Kidney tubule cell (primary cell): ENCODE data around the gene MAGI3.
"Not testable (repeated sequence)": the region's sequence is repeated elsewhere in the genome, so short reads cannot be mapped to it uniquely, and the experiment has no call there.

Experiments used
- DNase-seq: peaks from one replicate; pipeline ENCODE4 v3.0.0-alpha.2; 2018; ENCODE audit warnings: low spot score

The MAGI3 gene

GRCh38 chr1:113694910-113695309, 304.6 kb downstream of the MAGI3 start:
- no peak for DNase-seq

GRCh38 chr1:113701429-113701828, 311.1 kb downstream of the MAGI3 start:
- no peak for DNase-seq

- no peak for DNase-seq
Observed at GRCh38 chr1:113714606-113715269, 324.4 kb downstream of the MAGI3 start.

GRCh38 chr1:113717506-113717905, 327.2 kb downstream of the MAGI3 start:
- not testable (repeated sequence) for DNase-seq

- DNase-seq = not testable (repeated sequence)
Observed at GRCh38 chr1:113718621-113719020, 328.3 kb downstream of the MAGI3 start.

GRCh38 chr1:113721010-113721409, 330.7 kb downstream of the MAGI3 start:
- no peak for DNase-seq

GRCh38 chr1:113732802-113733201, 342.5 kb downstream of the MAGI3 start:
- no peak for DNase-seq

- DNase-seq = no peak
Observed at GRCh38 chr1:113734357-113735055, 344.2 kb downstream of the MAGI3 start.
